Spinal cord (tissue), 10 donors: ENCODE measurements around the gene DBN1. TPM values are rescaled to one million over a fixed set of nuclear protein-coding genes. Genes with fewer than 3 reads are reported as not detected.

Experiments used
- DNase-seq, 6 donors: peaks; one replicate each; pipeline versions ENCODE4 v3.0.0 to v3.0.0-alpha.2; 2013 to 2015; ENCODE audit warnings: low spot score in 6 of 6, low read depth in 4 of 6
- H3K27ac ChIP-seq: one replicate; pipeline ENCODE4 v1.5.1; 2013; ENCODE audit warnings: low read depth, low read length, control low read depth
- H3K27me3 ChIP-seq: one replicate; pipeline ENCODE4 v1.6.1; 2013; ENCODE audit warnings: low read length; ENCODE audit not compliant: control insufficient read depth, insufficient read depth
- H3K36me3 ChIP-seq: one replicate; pipeline ENCODE4 v1.6.1; 2013; ENCODE audit warnings: low read length; ENCODE audit not compliant: control insufficient read depth, insufficient read depth
- H3K4me1 ChIP-seq: one replicate; pipeline ENCODE4 v1.6.1; 2013; ENCODE audit warnings: low read length; ENCODE audit not compliant: control insufficient read depth, insufficient read depth
- H3K4me3 ChIP-seq: one replicate; pipeline ENCODE4 v1.5.1; 2013; ENCODE audit warnings: low read depth, low read length, control low read depth
- H3K9me3 ChIP-seq: one replicate; pipeline ENCODE4 v1.6.1; 2013; ENCODE audit warnings: low read length; ENCODE audit not compliant: control insufficient read depth, insufficient read depth
- WGBS: methylation state at CpG from one replicate; pipeline ENCODE4 v1.1.5; 2013; ENCODE audit warnings: missing lambda C conversion rate; ENCODE audit not compliant: insufficient coverage; 5-methylcytosine and 5-hydroxymethylcytosine counted together
- polyA plus RNA-seq, 2 donors: library from polyadenylated mRNA; unstranded; fragments of 120-200 nt; gene quantifications; one replicate each; pipeline ENCODE4 v1.2.1, GENCODE V29; 2013; ENCODE audit not compliant: insufficient read length in 2 of 2
- total RNA-seq, 2 donors: library from RNA; depleted of rRNA in 1 of 2; stranded (reverse); fragments of 120-200 nt in 1 of 2; fragments of >200 nt in 1 of 2; gene quantifications; one replicate each; pipeline versions ENCODE4 v1.2.3 to v1.2.4, GENCODE V29; 2013 to 2014
- donor health status: healthy.

DBN1 gene
- total and polyA plus RNA-seq, 4 donors = 49.6 to 273 (median 173) TPM

DNA sequence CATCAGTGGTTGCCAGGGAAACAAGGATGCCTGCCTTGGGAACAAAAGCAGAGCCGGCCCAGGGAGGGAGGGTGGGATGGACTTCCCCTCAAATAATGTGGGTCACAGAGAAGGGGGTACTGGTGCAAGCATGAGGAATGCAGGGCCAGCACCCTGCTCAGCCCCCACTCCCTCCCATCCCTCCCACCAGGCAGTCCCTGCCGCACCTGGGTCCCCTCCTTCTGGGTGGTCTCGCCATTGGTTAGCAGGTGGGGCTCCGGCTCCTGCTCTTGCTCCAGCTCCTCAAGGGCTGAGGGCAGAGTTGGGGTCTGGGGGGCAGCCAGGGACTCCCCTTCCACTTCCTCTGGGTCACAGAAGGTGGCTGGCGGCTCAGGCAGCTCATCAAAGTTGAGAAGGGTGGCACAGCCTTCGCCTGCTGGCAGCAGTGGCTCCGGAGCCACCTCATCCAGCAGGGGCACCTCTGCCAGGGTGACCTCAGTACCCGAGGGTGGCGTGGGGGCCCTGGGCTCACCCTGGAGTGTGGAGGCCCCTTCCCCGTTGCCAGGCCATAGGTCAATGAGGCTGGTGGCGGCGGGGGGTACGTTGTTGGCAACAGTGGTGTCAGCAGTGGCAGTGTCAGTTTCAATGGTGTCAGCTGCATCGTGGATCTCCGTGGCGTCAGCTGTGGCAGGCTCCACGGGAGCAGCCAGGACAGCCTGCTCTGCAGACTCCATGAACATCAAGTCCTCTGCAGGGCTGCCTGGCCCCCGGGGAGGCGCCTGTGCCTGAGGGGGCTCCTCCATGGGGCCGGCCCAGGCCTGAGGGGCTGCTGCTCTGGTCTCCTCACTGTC is 15.4 kb downstream of the DBN1 start:
- H3K27me3 ChIP-seq = no peaks in the 10 kb centered on the region
- peaks cover 70% of the 10 kb centered on the region for H3K4me1 ChIP-seq
- H3K36me3 ChIP-seq = peaks cover 68% of the 10 kb centered on the region
- no peaks in the 10 kb centered on the region for H3K9me3 ChIP-seq
- H3K4me3 ChIP-seq = no peak overlapping the region
- DNase-seq = no peak
- WGBS = 52% methylated on average over 19 of the region's 20 CpGs
- peak overlapping the region; percentile 69 for H3K27ac ChIP-seq

DNA sequence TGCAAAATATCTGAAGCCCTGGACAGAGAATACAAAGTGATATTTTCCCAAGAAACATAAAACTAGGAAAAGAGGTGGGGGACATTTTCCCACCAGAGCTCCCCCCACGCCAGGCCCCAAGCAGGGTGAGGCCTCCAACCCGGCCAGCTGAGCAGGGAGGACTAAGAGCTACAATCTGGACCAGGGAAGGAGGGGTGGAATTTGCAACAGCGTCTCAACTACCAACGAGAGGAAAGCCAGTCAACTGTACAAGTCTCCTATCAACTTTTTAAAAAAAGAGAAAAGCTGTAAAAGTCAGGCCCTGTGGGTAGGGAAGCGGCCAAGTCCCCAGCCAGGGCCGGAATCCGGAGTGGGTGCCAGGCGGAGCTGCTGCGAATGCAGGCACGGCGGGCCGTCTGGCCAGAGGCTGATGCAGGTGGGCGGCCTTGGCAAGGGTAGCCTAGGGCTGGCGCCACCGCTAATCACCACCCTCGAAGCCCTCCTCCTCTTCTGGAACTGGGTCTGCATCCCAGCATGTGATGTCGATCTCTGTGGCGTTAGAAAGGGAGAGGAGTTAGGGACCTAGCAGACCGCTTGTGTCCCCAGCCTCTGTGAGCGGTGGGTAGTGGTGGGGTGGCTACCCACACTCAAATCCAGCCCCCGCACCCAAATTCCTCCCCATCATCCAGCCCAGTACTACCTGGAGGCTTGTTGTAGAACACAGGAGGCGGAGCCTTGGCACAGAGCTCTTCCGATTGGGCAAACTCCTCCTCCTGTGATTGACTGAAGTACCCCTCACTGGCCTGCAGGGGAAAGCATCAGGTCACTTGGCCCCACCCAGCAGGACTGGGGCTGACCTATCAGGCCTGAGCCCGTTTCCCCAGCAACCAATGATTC is 16.2 kb downstream of the DBN1 start:
- H3K4me3 ChIP-seq = no peak overlapping the region
- H3K27ac ChIP-seq = peak overlapping the region; percentile 69
- H3K27me3 ChIP-seq = no peaks in the 10 kb centered on the region
- H3K36me3 ChIP-seq = peaks cover 63% of the 10 kb centered on the region
- H3K4me1 ChIP-seq = peaks cover 76% of the 10 kb centered on the region
- peak in 5 of 6 donors; percentile 82 to 98 (median 91) for DNase-seq
- 32% methylated on average over 10 of the region's 24 CpGs for WGBS
- no peaks in the 10 kb centered on the region for H3K9me3 ChIP-seq

DNA sequence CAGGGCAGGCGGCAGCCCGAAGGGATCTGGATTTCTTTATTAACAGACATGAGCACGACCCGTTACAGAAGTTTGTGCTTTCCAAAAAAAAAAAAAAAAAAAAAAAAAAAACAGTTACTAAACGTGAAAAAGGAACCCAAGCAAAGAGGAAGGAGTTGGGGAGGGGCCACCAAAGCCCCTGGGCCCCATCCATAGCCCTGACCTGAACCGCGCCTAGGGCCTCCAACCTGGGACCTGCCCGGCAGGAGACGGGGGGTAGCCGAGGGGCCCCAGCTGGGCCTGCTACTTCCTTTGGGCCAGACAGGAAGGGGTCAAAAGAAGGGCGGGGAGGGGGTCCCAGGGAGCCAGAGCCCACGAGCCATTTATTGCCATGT is 16.9 kb downstream of the DBN1 start:
- H3K4me1 ChIP-seq = peaks cover 79% of the 10 kb centered on the region
- DNase-seq = peak in 1 of 6 donors; percentile 38
- H3K27me3 ChIP-seq = no peaks in the 10 kb centered on the region
- H3K27ac ChIP-seq = peak overlapping the region; percentile 69
- H3K36me3 ChIP-seq = peaks cover 57% of the 10 kb centered on the region
- H3K9me3 ChIP-seq = no peaks in the 10 kb centered on the region
- 50% methylated on average over 7 of the region's 12 CpGs for WGBS
- H3K4me3 ChIP-seq = no peak overlapping the region

DNA sequence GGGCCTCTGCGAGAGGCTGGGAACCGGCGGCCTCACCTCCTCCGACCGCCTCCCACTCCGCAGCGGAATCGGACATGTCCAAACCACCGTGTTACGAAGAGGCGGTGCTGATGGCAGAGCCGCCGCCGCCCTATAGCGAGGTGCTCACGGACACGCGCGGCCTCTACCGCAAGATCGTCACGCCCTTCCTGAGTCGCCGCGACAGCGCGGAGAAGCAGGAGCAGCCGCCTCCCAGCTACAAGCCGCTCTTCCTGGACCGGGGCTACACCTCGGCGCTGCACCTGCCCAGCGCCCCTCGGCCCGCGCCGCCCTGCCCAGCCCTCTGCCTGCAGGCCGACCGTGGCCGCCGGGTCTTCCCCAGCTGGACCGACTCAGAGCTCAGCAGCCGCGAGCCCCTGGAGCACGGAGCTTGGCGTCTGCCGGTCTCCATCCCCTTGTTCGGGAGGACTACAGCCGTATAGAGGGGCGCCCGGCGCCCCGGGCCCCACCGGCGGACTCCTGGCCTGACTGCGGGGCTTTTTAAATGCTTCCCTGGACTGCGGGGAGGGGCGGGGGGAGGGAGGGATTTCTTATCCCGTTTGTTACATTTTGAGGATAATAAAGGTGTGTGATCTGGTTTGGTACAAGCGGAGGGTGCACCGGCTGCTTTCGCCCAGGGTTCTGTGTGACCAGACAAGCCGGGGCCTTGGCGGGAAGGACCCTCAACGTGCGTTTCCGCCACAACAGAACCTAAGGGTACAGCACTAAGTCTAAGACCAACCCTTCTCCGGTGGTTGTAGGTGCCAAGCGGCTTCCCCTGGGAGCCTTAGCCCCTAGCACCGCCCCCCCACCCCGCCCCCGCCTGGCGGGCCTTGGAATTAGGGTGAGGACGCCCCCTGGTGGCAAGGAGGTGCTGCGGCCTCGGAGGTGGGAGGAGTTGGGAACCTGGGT is 17.5 kb downstream of the DBN1 start:
- H3K36me3 ChIP-seq = peaks cover 54% of the 10 kb centered on the region
- DNase-seq = peak in 5 of 6 donors; percentile 82 to 97 (median 88)
- peak overlapping the region; percentile 48 for H3K4me3 ChIP-seq
- peaks cover 83% of the 10 kb centered on the region for H3K4me1 ChIP-seq
- H3K27me3 ChIP-seq = no peaks in the 10 kb centered on the region
- no peaks in the 10 kb centered on the region for H3K9me3 ChIP-seq
- WGBS = 2% methylated on average over 67 of the region's 76 CpGs
- peak overlapping the region; percentile 61 for H3K27ac ChIP-seq

DNA sequence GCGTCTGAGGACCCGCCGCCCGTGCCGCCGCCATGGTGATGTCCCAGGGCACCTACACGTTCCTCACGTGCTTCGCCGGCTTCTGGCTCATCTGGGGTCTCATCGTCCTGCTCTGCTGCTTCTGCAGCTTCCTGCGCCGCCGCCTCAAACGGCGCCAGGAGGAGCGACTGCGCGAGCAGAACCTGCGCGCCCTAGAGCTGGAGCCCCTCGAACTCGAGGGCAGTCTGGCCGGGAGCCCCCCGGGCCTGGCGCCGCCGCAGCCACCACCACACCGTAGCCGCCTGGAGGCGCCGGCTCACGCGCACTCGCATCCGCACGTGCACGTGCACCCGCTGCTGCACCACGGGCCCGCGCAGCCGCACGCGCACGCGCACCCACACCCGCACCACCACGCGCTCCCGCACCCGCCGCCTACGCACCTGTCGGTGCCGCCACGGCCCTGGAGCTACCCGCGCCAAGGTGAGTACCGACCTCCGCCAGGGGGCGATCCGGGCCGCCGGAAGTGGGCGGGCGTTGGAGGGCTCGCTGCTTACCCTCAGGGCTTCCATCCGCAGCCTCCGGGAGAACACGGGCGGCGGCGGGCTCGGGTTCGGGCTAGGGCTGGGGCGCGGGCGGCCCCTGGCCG is 18.3 kb downstream of the DBN1 start:
- H3K36me3 ChIP-seq = peaks cover 52% of the 10 kb centered on the region
- under 1% methylated on average over 80 of the region's 80 CpGs for WGBS
- H3K27ac ChIP-seq = peak overlapping the region; percentile 61
- no peaks in the 10 kb centered on the region for H3K27me3 ChIP-seq
- H3K4me3 ChIP-seq = peak overlapping the region; percentile 48
- H3K9me3 ChIP-seq = no peaks in the 10 kb centered on the region
- DNase-seq = peak in 2 of 6 donors; percentile 93 to 96
- peaks cover 89% of the 10 kb centered on the region for H3K4me1 ChIP-seq

DNA sequence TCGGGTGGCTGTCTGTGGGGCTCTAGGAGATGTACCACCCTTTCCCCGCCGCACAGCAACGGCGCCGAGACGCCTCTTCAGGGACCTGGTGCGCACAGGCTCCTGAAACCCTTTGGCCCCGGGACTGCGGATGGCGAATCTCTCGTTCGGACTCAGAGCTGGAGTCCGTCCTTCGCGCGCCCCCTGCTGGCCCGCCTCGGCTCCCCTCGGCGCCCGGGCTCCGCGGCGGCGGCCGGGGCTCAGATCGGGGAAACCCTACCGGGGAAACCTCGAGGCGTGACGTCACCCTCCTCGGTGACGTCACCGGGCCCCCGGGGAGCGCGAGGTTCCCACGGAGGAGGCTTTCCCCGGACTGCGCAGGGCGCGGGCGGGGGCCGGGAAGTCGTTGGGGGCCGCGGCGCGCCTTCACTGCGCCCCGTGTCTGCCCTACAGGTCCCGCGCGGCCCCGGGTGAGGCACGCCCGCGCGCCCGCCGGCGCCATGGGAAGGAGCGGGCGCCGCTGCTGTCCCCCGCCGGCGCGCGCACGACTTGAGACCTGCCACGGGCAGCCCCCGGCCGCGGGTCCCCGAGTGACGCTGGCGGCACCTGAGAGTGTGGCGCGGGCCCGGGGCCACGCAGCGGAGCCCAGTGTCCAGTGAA is 18.9 kb downstream of the DBN1 start:
- H3K27ac ChIP-seq = peak overlapping the region; percentile 61
- DNase-seq = peak in 3 of 6 donors; percentile 83 to 96 (median 95)
- WGBS = under 1% methylated on average over 84 of the region's 84 CpGs

DNA sequence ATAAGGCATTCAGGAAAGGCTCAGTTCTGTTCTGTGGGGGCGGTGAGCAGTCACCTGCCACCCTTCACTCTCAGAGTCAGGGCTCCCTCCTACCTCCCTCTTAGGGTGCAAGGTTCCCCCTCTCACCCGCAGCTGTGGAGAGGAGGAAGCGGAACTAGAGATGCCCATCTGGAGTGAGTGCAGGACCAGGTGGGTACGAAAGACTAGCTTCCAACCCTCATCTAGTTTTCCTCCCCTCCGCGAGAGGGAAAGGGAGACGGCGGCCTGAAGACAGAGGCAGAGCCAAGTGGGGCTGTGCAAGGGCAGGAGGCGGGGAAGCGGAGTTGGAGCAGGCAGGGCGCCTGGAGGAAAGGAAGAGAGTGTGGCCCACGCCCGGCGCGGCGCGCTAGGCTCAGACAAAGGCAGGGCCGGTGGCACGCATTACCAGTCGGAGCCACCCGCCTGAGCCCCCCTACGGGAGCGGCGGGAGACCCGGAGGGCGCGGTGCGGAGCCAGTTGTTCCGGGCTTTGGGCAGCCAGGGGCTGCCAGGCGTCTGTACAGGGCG is 19.5 kb downstream of the DBN1 start:
- no peaks in the 10 kb centered on the region for H3K27me3 ChIP-seq
- peaks cover 89% of the 10 kb centered on the region for H3K4me1 ChIP-seq
- WGBS = 3% methylated on average over 25 of the region's 31 CpGs
- peak overlapping the region; percentile 61 for H3K27ac ChIP-seq
- peak overlapping the region; percentile 45 for H3K4me3 ChIP-seq
- peaks cover 51% of the 10 kb centered on the region for H3K36me3 ChIP-seq
- no peaks in the 10 kb centered on the region for H3K9me3 ChIP-seq
- DNase-seq = peak in 2 of 6 donors; percentile 69 to 74

More for the DNA sequence above, 18.9 kb downstream of the DBN1 start:
- Histone ChIP-seq H3K4me3 (peak overlapping the region; percentile 45), H3K9me3 (no peaks in the 10 kb centered on the region), H3K27me3 (no peaks in the 10 kb centered on the region), H3K4me1 (peaks cover 89% of the 10 kb centered on the region), H3K36me3 (peaks cover 52% of the 10 kb centered on the region)
